Left forelimb (tissue), 1 donor: ENCODE results near the gene RET.
A peak's percentile ranks its signal among the peaks of the same experiment; 100 is the strongest.

Experiments used
- DNase-seq: peaks from one replicate; pipeline ENCODE4 v3.0.0-alpha.2; 2018; ENCODE audit warnings: low spot score

The RET gene

GRCh38 chr10:43044961-43045621 is 31.8 kb upstream of the RET start:
- DNase-seq = peak; percentile 52

DNA sequence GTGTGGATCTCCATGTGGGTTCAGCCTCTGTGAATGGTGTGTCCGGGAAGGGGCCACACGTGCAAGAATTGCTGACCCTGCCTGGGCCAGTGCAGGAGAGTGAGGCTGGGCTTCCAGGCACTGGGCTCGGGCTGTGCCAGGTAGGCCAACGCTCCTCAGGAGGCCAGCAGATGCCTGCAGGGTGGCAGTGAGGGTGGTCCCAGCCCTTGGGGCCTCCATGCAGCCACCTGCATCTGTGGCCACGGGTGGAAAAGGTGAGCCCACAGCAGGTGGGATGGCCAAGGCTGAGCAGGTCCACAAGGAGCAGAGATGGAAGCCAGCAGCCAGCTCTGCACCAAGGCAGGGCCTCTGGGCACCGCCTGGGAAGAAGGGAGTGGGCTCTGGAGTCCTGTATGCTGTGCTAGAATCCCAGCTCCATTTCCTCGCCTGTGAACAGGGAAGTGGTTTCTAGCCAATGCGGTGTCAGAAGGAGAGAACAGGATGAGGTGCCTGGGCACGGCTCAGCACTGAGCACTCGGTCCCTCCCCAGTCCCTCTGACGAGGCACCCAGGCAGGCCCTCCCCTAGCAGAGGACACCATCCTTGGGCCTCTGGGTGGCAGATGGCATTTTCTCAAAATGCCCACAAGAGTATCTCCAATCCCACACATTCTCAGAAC is 31.1 kb upstream of the RET start:
- peak; percentile 42 for DNase-seq

- DNase-seq = peak; percentile 58
Measured at GRCh38 chr10:43046288-43046991, 30.4 kb upstream of the RET start.

- no peak for DNase-seq
Measured at GRCh38 chr10:43047288-43047970, 29.4 kb upstream of the RET start.

DNA sequence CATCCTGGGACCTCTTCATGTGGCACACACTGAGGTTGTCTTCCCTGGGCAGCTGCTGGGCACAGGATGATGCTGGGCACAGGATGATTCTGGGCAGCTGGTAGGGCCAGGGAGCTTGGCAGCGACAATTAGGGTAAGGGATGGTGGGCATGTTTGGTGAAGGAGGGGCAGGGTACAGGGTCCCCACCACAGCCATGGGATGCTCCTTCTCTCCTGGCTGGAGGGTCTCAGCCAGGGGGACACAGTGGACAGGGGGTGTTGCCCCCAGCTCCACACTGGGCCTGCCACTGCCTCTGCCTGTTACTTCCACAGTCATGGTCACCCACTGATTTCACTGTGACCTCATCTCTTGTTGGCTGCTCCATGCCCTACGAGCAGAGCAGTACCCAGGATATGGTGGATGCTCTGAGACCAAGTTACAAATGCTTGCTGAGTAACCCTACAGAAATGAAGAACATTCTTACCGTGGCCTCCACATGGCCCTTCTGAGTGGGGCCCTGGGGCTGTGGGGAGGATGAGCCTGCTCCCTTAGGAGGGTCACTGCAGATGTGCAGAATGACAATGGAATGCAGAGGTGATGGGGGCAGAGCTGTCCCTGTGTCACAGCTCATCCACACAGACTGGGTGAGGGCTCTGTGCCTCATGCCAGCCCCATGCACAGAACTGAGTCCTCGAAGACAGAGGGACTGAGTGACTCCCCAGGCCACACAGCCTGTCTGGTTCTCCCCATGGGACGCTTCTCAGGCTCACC is 28.4 kb upstream of the RET start:
- peak; percentile 23 for DNase-seq

- no peak for DNase-seq
Measured at GRCh38 chr10:43049081-43049551, 27.8 kb upstream of the RET start.

DNA sequence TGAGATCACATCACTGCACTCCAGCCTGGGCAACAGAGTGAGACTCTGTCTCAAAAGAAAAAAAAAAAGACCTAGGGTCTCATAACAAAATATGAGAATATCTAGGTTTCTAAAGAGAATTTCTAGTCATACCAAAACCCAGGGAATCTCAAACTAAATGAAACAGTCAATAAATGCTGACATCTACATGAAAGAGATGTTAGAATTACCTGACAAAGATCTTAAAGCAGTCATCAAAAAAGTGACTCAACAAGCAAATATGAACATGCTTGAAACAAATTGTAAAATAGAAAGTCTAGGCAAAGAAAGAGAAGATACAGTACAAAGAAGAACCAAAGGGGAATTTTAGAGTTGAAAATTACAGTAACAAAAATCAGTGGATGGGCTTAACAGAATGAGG is 26.9 kb upstream of the RET start:
- no peak for DNase-seq

DNA sequence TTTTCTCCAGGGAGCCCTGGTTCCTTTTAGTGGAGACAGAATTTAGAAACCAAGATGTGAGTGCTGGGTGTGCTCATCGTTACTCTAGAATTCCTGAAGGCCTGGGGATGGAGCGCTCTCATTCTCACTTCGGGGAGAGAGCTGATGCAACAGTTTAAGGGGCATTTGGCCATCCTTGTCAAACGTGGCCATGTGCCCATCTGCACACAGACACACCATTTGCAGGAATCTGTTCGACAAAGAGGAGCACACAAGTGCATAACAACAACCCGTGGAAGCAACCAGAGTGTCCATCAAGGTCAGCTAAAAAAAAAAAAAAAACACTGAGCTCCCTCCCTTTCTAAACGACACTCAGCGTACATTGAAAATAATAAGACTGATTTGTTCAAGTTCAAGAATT is 23.0 kb upstream of the RET start:
- peak; percentile 46 for DNase-seq

DNA sequence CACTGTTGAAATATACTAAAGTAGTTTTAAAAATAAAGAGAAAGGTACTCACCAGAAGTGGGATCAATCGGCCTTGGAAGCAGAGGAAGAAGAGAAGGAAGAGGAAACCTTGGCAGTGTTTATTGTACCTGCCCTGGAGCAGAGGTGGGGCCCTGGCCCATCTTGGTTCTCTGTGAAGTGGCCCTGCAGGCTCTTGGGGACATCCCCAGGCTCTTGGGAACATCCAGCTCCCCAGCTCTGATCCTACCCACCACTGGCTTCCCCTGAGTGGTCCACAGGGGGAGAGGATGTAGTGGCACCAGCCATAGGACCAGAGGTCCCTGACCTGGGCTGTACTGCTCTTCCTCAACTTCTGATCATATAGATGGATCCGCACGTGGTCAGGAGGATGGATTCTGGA is 22.3 kb upstream of the RET start:
- DNase-seq = peak; percentile 20

DNA sequence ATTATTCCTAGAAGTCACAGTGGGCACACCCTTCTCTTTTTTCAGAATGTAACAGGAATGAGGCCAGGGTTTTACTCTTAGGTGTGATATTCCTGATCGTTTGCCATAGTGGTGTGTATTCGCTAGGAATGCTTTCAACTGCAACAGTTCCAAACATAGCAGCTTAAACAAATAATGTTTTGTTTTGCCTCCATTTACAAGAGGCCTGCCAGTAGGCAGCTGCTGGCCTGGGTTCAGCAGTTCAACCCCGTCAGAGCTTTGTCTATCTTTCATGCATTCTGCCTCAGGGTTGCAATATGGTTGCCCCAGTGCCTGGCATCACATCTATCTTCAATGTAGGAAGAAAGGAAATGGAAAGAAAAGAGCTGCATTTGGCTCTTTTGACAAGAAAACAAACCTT is 21.7 kb upstream of the RET start:
- DNase-seq = no peak

DNA sequence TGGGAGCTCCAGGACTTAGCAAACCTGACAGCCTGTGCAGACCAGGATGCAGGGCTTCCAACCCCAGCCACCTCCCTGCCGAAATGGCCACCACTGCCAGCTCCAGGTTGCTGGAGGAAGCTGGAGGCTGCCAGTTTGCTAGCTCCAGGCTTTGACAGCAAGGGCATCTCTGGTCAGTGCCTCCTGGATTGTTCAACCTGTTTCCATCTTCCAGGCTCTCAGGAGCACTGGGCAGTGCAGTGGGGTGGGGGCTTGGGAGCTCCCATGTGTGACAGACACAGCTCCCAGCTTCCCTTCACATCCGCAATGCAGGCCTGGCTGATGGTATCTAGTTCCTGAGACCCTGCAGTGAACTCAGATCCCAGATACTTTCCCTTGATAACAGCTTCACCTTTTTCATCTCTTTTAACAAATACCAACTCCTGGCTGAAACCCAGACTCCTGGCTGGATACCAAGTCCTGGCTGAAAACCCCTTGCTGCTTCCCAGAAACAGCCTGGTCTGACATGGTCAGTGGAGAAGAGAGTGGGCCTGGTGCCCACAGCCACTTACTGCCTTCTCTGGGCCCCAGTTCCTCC is 20.8 kb upstream of the RET start:
- peak; percentile 45 for DNase-seq

DNA sequence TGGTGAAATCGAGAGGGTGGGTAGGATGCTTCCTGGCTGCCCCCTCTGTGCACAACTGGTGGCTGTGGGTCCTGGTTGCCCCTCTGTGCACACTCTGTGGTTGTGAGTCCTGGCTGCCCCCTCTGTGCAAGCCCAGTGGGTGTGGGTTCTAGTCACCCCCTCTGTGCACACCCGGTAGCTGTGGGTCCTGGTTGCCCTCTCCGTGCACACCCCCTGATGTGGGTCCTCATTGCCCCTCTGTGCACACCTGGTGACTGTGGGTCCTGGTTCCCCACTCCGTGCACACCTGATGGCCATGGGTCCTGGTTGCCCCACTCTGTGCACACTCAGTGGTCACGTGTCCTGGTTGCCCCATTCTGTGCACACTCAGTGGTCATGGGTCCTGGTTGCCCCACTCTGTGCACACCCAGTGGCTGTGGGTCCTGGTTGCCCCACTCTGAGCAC is 20.3 kb upstream of the RET start:
- DNase-seq = peak; percentile 44

DNA sequence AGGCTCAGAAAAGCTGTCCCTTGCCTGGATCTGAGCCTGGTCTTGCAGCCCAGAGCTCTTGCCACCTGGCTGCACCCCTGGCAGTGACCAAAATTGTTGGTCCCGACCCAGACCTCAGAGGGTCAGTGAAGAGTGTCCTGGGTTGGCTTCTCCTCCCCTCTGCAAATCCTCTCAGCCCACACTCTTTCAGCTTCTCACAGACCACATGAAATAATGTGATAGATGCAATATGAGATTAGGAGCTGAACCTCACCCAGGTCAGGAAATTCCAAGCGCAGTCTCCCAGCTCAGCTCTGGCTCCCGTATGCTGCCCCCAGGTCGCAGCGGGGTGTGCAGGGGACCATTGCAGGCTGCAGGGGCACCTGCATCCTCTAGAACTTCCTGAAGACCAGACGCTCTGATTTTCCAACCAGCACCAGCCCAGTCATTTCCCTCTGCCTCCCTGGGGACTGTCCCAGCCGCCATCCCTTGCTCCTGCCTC is 19.6 kb upstream of the RET start:
- DNase-seq = no peak

DNA sequence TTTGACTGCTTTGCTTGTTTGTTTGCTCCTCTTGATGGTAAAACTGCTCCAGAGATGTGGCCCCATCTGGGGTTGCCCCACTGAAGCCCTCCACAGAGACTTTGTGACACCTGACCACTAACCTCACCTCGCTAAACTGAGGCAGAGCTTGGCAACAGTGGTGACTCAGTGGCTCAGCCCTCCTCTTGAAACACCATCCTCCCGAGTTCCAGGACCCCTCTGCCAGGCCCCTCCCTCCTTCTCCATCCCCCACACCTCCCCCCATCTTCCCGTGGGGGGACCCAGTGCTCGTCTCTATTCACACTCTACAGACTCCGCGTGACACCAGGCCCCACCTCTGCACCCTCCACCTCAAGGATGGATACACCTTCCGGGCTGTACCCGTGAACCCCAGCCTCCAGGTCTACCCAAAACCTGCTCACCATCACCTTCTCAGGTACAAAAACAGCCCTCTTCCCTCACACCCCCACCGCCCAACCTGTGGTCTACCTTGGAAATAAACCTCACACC is 19.0 kb upstream of the RET start:
- DNase-seq = no peak

GRCh38 chr10:43058716-43059335 is 18.0 kb upstream of the RET start:
- no peak for DNase-seq

GRCh38 chr10:43059336-43059720 is 17.5 kb upstream of the RET start:
- DNase-seq = no peak

DNA sequence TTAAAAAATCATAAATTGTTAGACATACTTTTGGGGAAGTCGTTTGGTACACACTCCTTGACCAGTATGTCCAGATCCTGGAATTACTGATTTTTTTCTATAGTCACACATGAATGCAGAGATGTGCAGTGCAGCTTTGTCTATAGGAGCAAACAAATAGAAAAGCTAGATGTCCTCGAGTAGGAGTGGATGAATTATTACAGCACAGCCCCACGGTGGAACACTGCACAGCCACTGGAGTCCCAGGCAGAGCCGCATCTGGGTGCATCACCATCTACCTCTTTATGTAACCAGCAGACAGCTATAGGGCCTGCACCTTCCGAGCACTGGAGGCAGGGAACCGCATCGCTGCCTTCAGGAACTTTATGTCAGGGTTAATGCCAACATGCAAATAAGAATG is 17.0 kb upstream of the RET start:
- no peak for DNase-seq

DNA sequence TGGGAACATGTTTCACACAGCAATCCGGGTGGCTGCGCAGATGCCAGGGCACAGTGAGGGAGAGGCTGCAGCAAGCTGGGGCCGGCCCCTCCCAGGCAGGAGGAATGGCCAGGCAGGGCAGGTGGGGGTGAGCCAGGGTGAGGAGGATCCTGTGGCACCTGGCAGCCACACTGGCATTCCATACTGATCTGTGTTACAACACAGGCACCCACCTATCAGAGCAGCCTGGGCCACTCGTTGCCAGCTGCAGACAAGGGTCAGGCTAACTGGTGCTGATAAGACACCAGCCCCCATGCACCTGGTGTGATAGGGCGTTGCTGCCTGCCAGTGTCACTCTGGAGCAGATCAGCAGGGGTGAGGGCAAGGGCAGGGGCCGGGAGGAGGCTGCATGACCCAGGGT is 16.6 kb upstream of the RET start:
- no peak for DNase-seq

DNA sequence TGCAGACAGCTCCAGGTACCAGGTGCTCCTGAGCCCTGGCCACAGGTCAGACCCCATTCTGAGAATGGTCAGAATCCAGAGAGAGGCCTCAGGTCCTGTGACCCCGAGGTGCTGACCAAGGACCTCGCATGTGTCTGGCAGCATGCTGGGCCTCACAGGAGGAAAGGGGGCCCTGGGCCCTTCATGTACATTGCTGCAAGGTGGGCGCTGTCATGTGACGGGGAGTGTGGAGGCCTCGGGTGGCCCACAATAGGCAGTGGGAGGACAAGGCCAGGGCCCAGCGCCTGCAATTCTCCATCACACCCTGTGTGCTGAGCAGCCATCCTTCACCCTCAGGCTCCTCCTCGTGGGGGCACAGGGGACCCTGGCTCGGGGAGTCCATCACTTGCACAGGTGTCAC is 15.5 kb upstream of the RET start:
- no peak for DNase-seq

DNA sequence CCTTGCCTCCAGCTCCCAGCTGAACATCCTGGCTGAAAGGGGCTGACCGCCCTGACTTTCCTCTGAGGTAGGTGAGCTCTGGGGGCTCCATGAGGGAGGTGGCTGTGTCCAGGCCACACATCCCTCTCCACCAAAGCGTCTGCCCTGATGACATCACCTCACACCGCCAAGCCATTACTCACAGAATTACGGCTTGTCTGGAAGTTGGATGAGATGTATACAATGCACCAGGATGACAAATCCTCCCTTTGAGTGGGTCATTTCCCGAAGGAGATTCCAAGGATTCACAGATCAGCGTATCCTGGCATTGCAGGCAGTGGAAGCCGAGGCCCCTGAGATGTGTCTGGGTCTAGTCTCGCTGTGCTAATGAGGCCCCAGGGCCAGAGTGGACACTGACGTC is 15.1 kb upstream of the RET start:
- DNase-seq = no peak
